Measurements from ENCODE around the gene INHA.

GRCh38 chr2:219567131-219567530, 5.0 kb upstream of the INHA start:
- TF ChIP-seq, protein P1, sequence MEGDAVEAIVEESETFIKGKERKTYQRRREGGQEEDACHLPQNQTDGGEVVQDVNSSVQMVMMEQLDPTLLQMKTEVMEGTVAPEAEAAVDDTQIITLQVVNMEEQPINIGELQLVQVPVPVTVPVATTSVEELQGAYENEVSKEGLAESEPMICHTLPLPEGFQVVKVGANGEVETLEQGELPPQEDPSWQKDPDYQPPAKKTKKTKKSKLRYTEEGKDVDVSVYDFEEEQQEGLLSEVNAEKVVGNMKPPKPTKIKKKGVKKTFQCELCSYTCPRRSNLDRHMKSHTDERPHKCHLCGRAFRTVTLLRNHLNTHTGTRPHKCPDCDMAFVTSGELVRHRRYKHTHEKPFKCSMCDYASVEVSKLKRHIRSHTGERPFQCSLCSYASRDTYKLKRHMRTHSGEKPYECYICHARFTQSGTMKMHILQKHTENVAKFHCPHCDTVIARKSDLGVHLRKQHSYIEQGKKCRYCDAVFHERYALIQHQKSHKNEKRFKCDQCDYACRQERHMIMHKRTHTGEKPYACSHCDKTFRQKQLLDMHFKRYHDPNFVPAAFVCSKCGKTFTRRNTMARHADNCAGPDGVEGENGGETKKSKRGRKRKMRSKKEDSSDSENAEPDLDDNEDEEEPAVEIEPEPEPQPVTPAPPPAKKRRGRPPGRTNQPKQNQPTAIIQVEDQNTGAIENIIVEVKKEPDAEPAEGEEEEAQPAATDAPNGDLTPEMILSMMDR (IDR thresholded peaks at IDR 0.05) = no peak
- no peak for TF ChIP-seq POLR2A (IDR thresholded peaks at IDR 0.05)

Measured in Peyer's patch (tissue), 4 donors.